Left lung (tissue), 14 donors: ENCODE data around the gene SERPINB8. TPM values are rescaled to one million over a fixed set of nuclear protein-coding genes. Genes with fewer than 3 reads are reported as not detected.
A peak's percentile ranks its signal among the peaks of the same experiment; 100 is the strongest.
"Not testable (repeated sequence)": the region's sequence is repeated elsewhere in the genome, so short reads cannot be mapped to it uniquely, and the experiment has no call there.

Experiments used
- ATAC-seq: fragments of 200-7000 bp; cut with Tn5 transposase; one replicate; pipeline ENCODE4 v1.9.1; 2020; ENCODE audit warnings: moderate library complexity
- DNase-seq, 4 donors: peaks; one replicate each; pipeline ENCODE4 v3.0.0-alpha.2; 2013 to 2020
- H3K27ac ChIP-seq, 2 donors: fragments of 200-600 bp; sonication (generic) in 1 of 2; one replicate each; pipeline versions ENCODE4 v1.5.0 to v1.8.0; 2020 to 2021
- H3K27me3 ChIP-seq, 2 donors: fragments of 200-600 bp; sonication (generic) in 1 of 2; one replicate each; pipeline versions ENCODE4 v1.5.0 to v1.8.0; 2020 to 2021
- H3K36me3 ChIP-seq, 2 donors: fragments of 200-600 bp; sonication (generic) in 1 of 2; one replicate each; pipeline versions ENCODE4 v1.5.0 to v1.8.0; 2020 to 2021
- H3K4me1 ChIP-seq, 2 donors: fragments of 200-600 bp; one replicate each; pipeline ENCODE4 v1.8.0; 2021
- H3K4me3 ChIP-seq, 2 donors: fragments of 200-600 bp; sonication (generic) in 1 of 2; one replicate each; pipeline versions ENCODE4 v1.5.0 to v1.8.0; 2020 to 2021; ENCODE audit warnings: mild to moderate bottlenecking in 1 of 2
- H3K9me3 ChIP-seq, 2 donors: fragments of 200-600 bp; sonication (generic) in 1 of 2; one replicate each; pipeline versions ENCODE4 v1.5.0 to v1.8.0; 2020 to 2021
- intact Hi-C, 2 donors: fragments of 100-400 bp; cut with DNase I; formaldehyde crosslinking; loops; one replicate each; pipeline versions ENCODE4 v1.11.2 to v1.14.2; 2022
- long read RNA-seq, 12 donors: library from polyadenylated mRNA in 2 of 12; unstranded in 2 of 12; transcript quantifications; one replicate each; pipeline ENCODE4 v2.0.0 and lab custom pipeline, GENCODE V29; 2019 to 2026
- polyA plus RNA-seq, 6 donors: library from polyadenylated mRNA; unstranded; fragments of 120-200 nt; gene quantifications; one replicate each; pipeline ENCODE4 v1.2.1, GENCODE V29; 2013; ENCODE audit not compliant: insufficient read length in 6 of 6
- total RNA-seq, 2 donors: library from RNA; stranded (reverse); fragmentation: NEBNext Ultra II Directional; extraction: Animal tissue kit (Norgen Biotek cat#: 25700); gene quantifications; one replicate each; pipeline ENCODE4 v1.2.1, GENCODE V29; 2021
- TF ChIP-seq, protein P1 (sequence below), 2 donors: fragments of 200-600 bp; sonication (generic) in 1 of 2; IDR thresholded peaks; one replicate each; pipeline versions ENCODE4 v1.5.0 to v1.8.0; 2021; ENCODE audit warnings: antibody characterized with exemption in 2 of 2
- donor health status: DM: no; HTN: yes; CAD: no.
- donor health status: DM: no; HTN: no; CAD: no.

The SERPINB8 gene, protein sequence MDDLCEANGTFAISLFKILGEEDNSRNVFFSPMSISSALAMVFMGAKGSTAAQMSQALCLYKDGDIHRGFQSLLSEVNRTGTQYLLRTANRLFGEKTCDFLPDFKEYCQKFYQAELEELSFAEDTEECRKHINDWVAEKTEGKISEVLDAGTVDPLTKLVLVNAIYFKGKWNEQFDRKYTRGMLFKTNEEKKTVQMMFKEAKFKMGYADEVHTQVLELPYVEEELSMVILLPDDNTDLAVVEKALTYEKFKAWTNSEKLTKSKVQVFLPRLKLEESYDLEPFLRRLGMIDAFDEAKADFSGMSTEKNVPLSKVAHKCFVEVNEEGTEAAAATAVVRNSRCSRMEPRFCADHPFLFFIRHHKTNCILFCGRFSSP
- total RNA-seq = 10 to 100 TPM; 16.9 to 26.7 TPM
- polyA plus RNA-seq = 1 to 10 TPM; 3.3 to 4.9 (median 3.6) TPM
- long read RNA-seq, donor 1, partial matches to known transcripts = 0 of 1 reads
- long read RNA-seq, donor 1, other reads (novel, unspliced or antisense) = 0 of 1 reads
- long read RNA-seq, donor 2 = 0 reads
- long read RNA-seq, donor 3 = 0 reads
- long read RNA-seq, donor 4, partial matches to known transcripts = 1 of 3 reads
- long read RNA-seq, donor 4, other reads (novel, unspliced or antisense) = 1 of 3 reads
- long read RNA-seq, donor 5 = 0 reads
- long read RNA-seq, donor 6, partial matches to known transcripts = 0 of 1 reads
- long read RNA-seq, donor 6, other reads (novel, unspliced or antisense) = 0 of 1 reads
- long read RNA-seq, donor 7 = 0 reads
- long read RNA-seq, donor 8 = 0 reads
- long read RNA-seq, donor 9 = 0 reads
- long read RNA-seq, donor 10, transcript SERPINB8-202 (7 exons, 3,387 nt) = major isoform, 5 of 13 reads
- long read RNA-seq, donor 10, partial matches to known transcripts = 1 of 13 reads
- long read RNA-seq, donor 10, other reads (novel, unspliced or antisense) = 4 of 13 reads
- long read RNA-seq, donor 11 = 0 reads
- long read RNA-seq, donor 12 = 0 reads

DNA sequence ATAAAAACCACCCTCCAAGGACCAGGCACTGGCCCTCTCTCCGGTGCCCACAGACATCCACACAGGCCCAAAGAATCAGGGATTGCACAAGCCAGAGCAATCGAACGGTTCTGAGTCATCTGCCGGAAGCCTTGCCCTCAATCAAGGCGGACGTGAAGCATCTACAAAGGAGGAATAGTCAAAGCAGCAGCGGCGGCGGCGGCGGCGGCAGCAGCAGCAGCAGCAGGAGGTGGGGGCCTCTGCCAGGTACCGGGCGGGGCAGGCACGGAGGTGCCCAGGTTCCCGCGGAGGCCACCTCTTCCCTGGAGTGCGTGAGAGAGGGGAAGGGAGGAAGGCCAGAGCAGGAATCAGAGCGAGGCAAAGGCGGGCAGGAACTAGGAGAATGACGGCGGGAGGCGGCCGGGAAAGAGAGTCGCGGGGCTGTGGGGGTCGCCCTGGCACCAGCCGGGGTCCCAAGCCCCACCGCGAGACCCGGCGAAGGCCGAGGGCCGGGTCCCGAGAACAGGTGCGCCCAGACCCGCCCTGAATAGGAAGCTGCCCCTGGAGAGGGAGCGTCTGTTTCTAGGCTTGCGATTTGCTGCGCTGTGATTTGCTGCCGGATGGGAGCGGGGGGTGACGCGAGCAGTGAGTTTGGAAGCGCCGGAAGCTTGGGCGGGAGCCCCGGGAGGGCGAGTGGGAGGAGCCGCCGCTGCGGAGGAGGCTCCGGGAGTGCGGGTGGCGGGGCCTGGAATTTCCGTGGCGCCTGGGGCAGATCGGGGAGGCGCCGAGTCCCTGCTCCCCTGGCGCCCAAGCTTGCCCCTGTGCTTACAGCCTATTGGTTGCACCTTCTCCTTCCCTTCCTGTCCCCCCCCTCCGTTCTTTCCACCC, at the start of gene SERPINB8:
SERPINB8 (plus strand) TSS at position 140 of the 867 bp plus-strand sequence. CDS start 8,228 bp downstream, outside the sequence.
- peak; percentile 97 for ATAC-seq

DNA sequence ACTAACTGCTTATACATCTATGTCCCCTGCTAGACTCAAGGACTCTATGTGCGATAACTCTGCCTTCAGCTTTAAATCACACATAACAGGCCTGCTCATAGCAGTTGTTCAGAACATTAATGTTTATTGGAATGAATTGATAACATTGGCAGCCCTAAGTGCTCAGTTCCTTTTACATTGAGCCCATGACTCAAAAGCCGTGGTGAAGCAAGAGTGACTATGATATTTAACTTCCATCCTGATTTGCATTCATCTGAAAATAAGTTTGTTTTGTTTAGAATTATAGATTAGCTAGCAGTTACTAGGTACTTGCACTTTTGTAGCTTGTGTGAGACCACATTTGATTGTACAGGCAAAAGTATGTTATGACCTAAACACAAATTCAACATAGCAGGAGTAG, 47.8 kb upstream of the SERPINB8 start:
- TF ChIP-seq, protein P1, sequence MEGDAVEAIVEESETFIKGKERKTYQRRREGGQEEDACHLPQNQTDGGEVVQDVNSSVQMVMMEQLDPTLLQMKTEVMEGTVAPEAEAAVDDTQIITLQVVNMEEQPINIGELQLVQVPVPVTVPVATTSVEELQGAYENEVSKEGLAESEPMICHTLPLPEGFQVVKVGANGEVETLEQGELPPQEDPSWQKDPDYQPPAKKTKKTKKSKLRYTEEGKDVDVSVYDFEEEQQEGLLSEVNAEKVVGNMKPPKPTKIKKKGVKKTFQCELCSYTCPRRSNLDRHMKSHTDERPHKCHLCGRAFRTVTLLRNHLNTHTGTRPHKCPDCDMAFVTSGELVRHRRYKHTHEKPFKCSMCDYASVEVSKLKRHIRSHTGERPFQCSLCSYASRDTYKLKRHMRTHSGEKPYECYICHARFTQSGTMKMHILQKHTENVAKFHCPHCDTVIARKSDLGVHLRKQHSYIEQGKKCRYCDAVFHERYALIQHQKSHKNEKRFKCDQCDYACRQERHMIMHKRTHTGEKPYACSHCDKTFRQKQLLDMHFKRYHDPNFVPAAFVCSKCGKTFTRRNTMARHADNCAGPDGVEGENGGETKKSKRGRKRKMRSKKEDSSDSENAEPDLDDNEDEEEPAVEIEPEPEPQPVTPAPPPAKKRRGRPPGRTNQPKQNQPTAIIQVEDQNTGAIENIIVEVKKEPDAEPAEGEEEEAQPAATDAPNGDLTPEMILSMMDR (IDR thresholded peaks at IDR 0.05) = no peak
- Histone ChIP-seq H3K36me3 (no peaks in the 10 kb centered on the region), H3K4me1 (peaks cover 0 to 9% of the 10 kb centered on the region in 2 donors), H3K9me3 (no peaks in the 10 kb centered on the region), H3K4me3 (no peak overlapping the region), H3K27me3 (no peaks in the 10 kb centered on the region), H3K27ac (no peak overlapping the region)
- DNase-seq = no peak
- intact Hi-C loops = no loop called here
- no peak for ATAC-seq

More for the DNA sequence above, at the start of gene SERPINB8:
- Histone ChIP-seq H3K9me3 (no peaks in the 10 kb centered on the region), H3K27me3 (no peaks in the 10 kb centered on the region), H3K4me3 (peak within 1 kb of the TSS; percentile 52 to 66), H3K27ac (peak within 1 kb of the TSS; percentile 94 to 96), H3K4me1 (peaks cover 0 to 41% of the 10 kb centered on the region in 2 donors), H3K36me3 (no peaks in the 10 kb centered on the region)
- intact Hi-C loops = no loop called here
- peak; percentile 79 to 97 (median 95) for DNase-seq
- TF ChIP-seq, protein P1 (IDR thresholded peaks at IDR 0.05) = no peak

DNA sequence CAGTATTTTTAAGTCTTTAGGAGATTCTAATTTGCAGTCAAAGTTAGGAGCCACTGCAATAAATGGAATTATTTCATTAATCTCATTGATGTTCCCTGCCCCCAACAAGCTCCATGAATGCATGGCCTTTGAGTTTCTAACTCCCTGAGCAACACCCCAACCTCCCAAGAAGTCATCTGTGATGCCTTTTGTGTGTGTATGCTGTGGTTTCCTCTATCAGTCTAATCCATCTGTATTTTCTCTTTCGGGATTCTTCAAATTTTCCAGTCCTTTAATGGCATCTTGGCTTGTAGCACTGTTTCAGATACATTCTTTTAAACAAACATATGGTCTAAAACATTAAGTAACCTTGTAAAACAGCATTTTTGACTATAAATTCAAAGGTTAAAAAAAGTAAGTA, 45.3 kb upstream of the SERPINB8 start:
- TF ChIP-seq, protein P1 (IDR thresholded peaks at IDR 0.05) = no peak
- H3K4me1 ChIP-seq = peaks cover 0 to 12% of the 10 kb centered on the region in 2 donors
- H3K4me3 ChIP-seq = no peak overlapping the region
- H3K27me3 ChIP-seq = no peaks in the 10 kb centered on the region
- intact Hi-C loops = no loop called here
- no peaks in the 10 kb centered on the region for H3K36me3 ChIP-seq
- no peaks in the 10 kb centered on the region for H3K9me3 ChIP-seq
- no peak for ATAC-seq
- no peak for DNase-seq
- H3K27ac ChIP-seq = no peak overlapping the region

DNA sequence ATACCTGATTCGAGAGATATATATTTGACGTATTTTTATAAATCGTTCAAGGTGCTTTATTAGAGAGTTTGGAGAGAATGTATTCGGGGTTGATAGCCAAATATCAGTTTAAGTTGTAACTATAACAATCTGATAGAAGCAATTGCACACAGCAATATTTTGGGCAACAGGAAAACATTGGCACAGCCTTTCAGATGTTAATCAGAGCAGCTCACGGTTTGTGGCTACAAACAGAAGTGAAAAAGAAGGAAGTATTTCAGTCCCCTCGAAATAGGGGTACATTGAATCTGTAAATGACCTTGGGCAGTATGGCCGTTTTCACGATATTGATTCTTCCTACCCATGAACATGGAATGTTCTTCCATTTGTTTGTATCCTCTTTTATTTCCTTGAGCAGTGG, 41.5 kb upstream of the SERPINB8 start:
- intact Hi-C loops = no loop called here
- DNase-seq = no peak
- no peaks in the 10 kb centered on the region for H3K9me3 ChIP-seq
- no peak for ATAC-seq
- H3K27ac ChIP-seq = peak overlapping the region in 1 of 2 donors; percentile 60
- H3K4me1 ChIP-seq = peaks cover 0 to 15% of the 10 kb centered on the region in 2 donors
- TF ChIP-seq, protein P1 (IDR thresholded peaks at IDR 0.05) = no peak
- H3K27me3 ChIP-seq = no peaks in the 10 kb centered on the region
- no peak overlapping the region for H3K4me3 ChIP-seq
- H3K36me3 ChIP-seq = no peaks in the 10 kb centered on the region

DNA sequence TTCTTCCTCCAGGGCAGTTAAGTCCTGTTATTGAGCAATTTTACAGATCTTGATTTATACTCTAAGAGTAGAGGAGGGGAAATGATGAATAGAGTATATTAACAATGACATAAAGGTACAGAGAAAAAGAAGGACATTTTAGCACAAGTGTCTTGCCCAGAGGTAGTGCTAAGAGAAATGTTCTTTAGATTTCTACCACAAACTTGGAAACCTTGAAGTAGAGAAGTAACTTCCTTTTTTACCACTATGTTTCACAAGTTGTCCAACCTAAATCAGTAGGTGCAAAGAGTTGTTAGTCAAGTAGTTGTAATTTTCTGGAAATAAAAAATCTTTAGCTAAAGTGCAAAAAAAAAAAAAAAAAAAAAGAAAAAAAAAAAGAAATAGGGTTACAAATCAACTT, 40.5 kb upstream of the SERPINB8 start:
- H3K9me3 ChIP-seq, intact Hi-C loops, H3K36me3 ChIP-seq, DNase-seq, ATAC-seq, H3K27me3 ChIP-seq, H3K4me3 ChIP-seq: not testable (repeated sequence)
- H3K27ac ChIP-seq = peak overlapping the region in 1 of 2 donors; percentile 65
- H3K4me1 ChIP-seq = peaks cover 0 to 15% of the 10 kb centered on the region in 2 donors
